IMR-90 (cell line): ENCODE data around the gene LTBP2.

Experiments
- CTCF ChIP-seq: conservative IDR thresholded peaks from 2 replicates; pipeline ENCODE4 v1.5.1; 2012; ENCODE audit warnings: mild to moderate bottlenecking, low read depth, low read length, improper control_type of control experiment
- POLR2A ChIP-seq: IDR thresholded peaks from 2 replicates; pipeline ENCODE4 v1.6.1; 2012; ENCODE audit warnings: mild to moderate bottlenecking, low read depth, low read length
- RAD21 ChIP-seq: IDR thresholded peaks from 2 replicates; pipeline ENCODE4 v1.6.1; 2012; ENCODE audit warnings: low read length, improper control_type of control experiment
- RCOR1 ChIP-seq: IDR thresholded peaks from 2 replicates; pipeline ENCODE4 v1.6.1; 2012; ENCODE audit warnings: mild to moderate bottlenecking, low read length, improper control_type of control experiment; ENCODE audit not compliant: insufficient replicate concordance
- RFX5 ChIP-seq: IDR thresholded peaks from 2 replicates; pipeline ENCODE4 v1.8.0; 2012; ENCODE audit warnings: low read depth, mild to moderate bottlenecking, low read length, moderate library complexity
- USF2 ChIP-seq: fragments of 150-350 bp; IDR thresholded peaks from 2 replicates; pipeline ENCODE4 v1.6.1; 2017; ENCODE audit warnings: mild to moderate bottlenecking, antibody characterized with exemption, low read length, low read depth

GRCh38 chr14:74562515-74563232 is 49.4 kb downstream of the LTBP2 start:
- TF ChIP-seq CTCF (peak; percentile 30; the same call in 1 of the 2 replicates), RAD21 (no peak), RCOR1 (no peak), RFX5 (no peak), USF2 (no peak), POLR2A (no peak)
